Measurements from ENCODE around the gene DKKL1.

The DKKL1 gene

GRCh38 chr19:49422407-49423070 is 58.9 kb downstream of the DKKL1 start:
- no peak for DNase-seq (ENCODE audit: low read depth)

GRCh38 chr19:49423071-49423984 is 59.7 kb downstream of the DKKL1 start, which contains the start of gene PTH2:
Gene PTH2 (minus strand): TSS chr19:49423441. CDS start chr19:49423339, 102 bp downstream.
- no peak for DNase-seq (ENCODE audit: low read depth)

- DNase-seq (ENCODE audit: low read depth): no peak
Measured at GRCh38 chr19:49423985-49424303, 60.3 kb downstream of the DKKL1 start.

All from activated T-helper 1 cell treated with Interleukin-2 at 50 U/mL for 16 hours (primary cell).